MG63 (cell line): ENCODE data around the gene IFT52. TPM values are rescaled to one million over a fixed set of nuclear protein-coding genes. Genes with fewer than 3 reads are reported as not detected.
"Not testable (repeated sequence)": the region's sequence is repeated elsewhere in the genome, so short reads cannot be mapped to it uniquely, and the experiment has no call there.

Experiments
- DNase-seq: peaks from one replicate; pipeline ENCODE4 v3.0.0-alpha.2; 2020
- H3K27me3 ChIP-seq: fragments of 250-450 bp; sonication (Bioruptor Pico); 2 replicates; pipeline ENCODE4 v1.5.1; 2020; ENCODE audit warnings: mild to moderate bottlenecking, moderate library complexity
- H3K36me3 ChIP-seq: fragments of 250-450 bp; sonication (Bioruptor Pico); 2 replicates; pipeline ENCODE4 v1.5.1; 2020; ENCODE audit warnings: mild to moderate bottlenecking, moderate library complexity
- H3K4me3 ChIP-seq: fragments of 250-450 bp; sonication (Bioruptor Pico); 2 replicates; pipeline ENCODE4 v1.5.1; 2020; ENCODE audit warnings: mild to moderate bottlenecking, moderate library complexity
- H3K9me3 ChIP-seq: fragments of 250-450 bp; sonication (Bioruptor Pico); 2 replicates; pipeline ENCODE4 v1.5.1; 2020; ENCODE audit warnings: mild to moderate bottlenecking, moderate library complexity
- total RNA-seq: library from RNA; depleted of rRNA; stranded (reverse); fragments of >200 nt; shearing (Covaris generic); gene quantifications from 2 replicates; pipeline ENCODE4 v1.2.3, GENCODE V29; 2014; ENCODE audit warnings: low replicate concordance

IFT52 gene
- total RNA-seq, 1 experiment from 2014 or later: 45.4 TPM

DNA sequence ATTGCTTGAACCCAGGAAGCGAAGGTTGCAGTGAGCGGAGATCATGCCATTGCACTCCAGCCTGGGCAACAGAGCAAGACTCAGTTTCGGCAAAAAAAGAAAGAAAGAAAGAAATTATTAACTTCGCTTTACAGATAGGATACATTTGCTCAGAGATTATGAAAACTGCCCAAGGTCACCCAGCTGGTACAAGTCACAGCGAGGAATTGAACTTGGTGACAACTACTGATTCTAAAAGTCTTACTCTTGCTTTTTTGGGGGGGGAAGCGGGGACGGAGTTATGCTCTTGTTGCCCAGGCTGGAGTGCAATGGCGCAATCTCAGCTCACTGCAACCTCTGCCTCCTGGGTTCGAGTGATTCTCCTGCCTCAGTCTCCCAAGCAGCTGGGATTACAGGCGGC lies 2.2 kb upstream of the IFT52 start:
- not testable (repeated sequence) for H3K36me3 ChIP-seq, H3K4me3 ChIP-seq, H3K27me3 ChIP-seq, H3K9me3 ChIP-seq, DNase-seq

DNA sequence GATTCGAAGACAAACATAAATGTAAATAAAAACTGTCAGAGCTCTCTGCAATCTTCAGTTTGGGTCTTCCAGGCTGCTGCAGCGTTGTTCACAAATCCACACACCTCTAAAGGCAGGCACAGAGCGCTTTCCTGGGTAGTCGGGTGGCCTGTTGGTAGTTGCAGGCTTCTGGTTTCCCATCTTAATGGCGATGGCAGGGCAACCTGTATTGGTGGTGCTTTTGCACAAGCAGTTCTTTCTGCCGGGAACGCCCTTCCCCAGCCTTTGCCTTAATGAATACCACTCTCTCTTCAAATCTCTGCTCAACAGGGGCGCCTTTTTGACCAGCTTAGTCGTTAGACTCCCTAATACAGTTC lies 723 bp upstream of the IFT52 start:
- Histone ChIP-seq H3K27me3 (no peaks in the 10 kb centered on the region), H3K4me3 (peak overlapping the region; percentile 89), H3K9me3 (no peaks in the 10 kb centered on the region), H3K36me3 (peaks cover 4% of the 10 kb centered on the region)
- DNase-seq: no peak

DNA sequence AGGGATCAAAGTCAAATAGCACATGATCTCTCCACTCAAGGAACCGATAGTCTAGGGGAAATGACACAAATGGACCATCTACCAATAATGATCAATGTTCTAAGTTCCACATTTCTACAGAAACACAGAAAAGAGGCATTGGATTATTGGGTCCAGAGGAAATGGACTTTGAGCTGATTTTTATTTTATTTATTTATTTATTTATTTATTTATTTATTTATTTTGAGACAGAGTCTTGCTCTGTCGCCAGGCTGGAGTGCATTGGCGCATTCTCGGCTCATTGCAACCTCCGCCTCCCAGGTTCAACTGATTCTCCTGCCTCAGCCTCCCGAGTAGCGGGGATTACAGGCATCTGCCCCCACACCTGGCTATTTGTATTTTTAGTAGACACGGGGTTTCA lies 11.2 kb downstream of the IFT52 start:
- H3K9me3 ChIP-seq, DNase-seq, H3K27me3 ChIP-seq, H3K4me3 ChIP-seq: not testable (repeated sequence)
- peaks cover 42% of the 10 kb centered on the region for H3K36me3 ChIP-seq

DNA sequence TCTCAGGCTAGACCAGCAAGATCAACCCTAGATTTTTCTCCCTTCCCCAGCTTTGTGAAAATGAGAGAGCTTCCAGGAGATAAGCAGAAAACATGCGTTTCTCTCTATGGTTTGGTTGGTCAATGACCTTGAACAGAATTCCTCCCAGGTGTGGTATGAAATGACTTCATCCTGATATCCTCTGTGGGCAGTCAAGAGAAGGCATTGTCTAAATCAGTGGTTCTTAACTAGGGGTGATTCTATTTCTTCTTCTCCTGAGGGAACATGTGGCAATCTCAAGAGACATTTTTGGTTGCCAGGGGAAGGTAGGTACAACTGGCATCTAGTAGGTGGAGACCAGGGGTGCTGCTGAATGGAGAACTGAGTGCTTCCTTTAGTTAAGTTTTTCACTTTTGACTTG lies 12.4 kb downstream of the IFT52 start:
- Histone ChIP-seq H3K4me3 (no peak overlapping the region), H3K27me3 (no peaks in the 10 kb centered on the region), H3K9me3 (no peaks in the 10 kb centered on the region), H3K36me3 (peaks cover 35% of the 10 kb centered on the region)
- DNase-seq: no peak

DNA sequence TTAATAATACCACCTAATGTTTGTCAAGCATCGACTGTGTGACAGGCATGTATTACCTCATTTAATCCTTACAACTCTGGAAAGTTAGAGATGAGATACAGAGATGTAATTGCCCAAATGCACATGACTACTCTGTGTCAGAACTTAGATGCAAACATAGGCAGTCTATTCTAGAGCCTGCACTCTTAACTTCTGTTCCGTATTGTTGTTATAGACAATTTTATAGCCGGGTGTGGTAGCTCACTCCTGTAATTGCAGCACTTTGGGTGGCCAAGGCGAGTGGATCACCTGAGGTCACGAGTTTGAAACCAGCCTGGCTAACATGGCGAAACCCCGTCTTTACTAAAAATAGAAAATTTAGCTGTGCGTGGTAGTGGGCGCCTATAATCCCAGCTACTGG lies 15.0 kb downstream of the IFT52 start:
- peaks cover 31% of the 10 kb centered on the region for H3K36me3 ChIP-seq
- H3K4me3 ChIP-seq: no peak overlapping the region
- DNase-seq: no peak
- H3K9me3 ChIP-seq: no peaks in the 10 kb centered on the region
- H3K27me3 ChIP-seq: no peaks in the 10 kb centered on the region

DNA sequence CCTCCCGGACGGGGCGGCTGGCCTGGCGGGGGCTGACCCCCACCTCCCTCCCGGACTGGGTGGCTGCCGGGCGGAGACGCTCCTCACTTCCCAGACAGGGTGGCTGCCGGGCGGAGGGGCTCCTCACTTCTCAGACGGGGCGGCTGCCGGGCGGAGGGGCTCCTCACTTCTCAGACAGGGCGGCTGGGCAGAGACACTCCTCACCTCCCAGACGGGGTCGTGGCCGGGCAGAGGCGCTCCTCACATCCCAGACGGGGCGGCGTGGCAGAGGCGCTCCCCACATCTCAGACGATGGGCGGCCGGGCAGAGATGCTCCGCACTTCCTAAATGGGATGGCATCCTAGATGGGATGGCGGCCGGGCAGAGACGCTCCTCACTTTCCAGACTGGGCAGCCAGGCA lies 16.5 kb downstream of the IFT52 start:
- not testable (repeated sequence) for DNase-seq, H3K4me3 ChIP-seq, H3K9me3 ChIP-seq, H3K27me3 ChIP-seq
- H3K36me3 ChIP-seq: peaks cover 26% of the 10 kb centered on the region

DNA sequence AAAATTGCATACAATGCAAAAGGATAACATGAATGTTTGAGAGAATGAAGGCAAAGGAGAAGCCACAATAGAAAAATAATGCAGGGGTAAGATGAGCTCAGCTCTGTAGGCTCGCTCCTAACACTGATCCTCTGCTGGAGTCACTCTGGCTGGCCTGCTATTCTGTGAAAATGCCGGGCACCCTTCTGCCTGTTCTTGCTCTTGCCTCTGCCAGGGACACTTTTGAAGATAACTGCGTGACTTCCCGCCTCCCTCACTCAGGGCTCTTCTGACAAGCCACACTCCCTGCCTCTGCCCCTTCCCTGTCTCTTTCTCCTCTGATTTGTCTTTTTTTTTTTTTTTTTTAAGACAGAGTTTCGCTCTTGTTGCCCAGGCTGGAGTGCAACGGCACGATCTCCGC lies 40.9 kb downstream of the IFT52 start:
- Histone ChIP-seq H3K9me3 (no peaks in the 10 kb centered on the region), H3K4me3 (no peak overlapping the region), H3K27me3 (no peaks in the 10 kb centered on the region), H3K36me3 (peaks cover 21% of the 10 kb centered on the region)
- DNase-seq: no peak

DNA sequence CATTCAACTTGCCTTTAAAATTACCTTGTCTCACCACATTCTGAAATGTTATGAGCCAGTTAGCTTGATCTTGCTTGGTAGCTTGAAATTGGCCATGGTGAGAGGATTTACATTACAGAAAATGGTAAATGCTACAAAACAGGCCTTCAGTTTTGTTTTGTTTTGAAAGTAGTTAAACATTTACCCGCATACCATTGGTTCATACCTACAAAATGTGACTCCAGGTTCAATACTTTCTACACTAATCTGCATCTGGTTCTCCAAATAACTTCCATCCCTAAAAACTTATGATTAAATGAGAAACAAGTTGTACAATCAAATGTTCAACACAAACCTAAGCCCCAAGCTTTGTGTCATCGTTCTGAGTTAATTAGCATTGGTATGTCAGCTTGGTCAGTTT lies 45.7 kb downstream of the IFT52 start:
- Histone ChIP-seq H3K27me3 (no peaks in the 10 kb centered on the region), H3K9me3 (no peaks in the 10 kb centered on the region), H3K4me3 (no peak overlapping the region), H3K36me3 (peaks cover 26% of the 10 kb centered on the region)
- DNase-seq: no peak

DNA sequence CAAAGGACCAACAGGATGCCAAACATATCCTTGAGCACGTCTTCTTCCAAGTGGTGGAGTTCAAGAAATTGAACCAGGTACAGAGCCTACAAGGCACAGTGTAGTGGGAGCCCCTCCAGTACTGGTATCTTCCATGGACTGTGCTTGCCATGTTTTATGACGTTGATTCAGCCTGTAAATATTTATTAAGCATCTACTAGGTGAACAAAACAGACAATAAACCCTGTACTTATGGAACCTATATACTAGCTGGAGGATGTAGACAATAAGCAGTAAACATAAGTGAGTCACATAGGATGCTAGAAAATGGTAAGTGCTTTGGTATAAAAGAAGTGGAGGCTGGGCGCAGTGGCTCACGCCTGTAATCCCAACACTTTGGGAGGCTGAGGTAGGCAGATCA lies 51.8 kb downstream of the IFT52 start:
- Histone ChIP-seq H3K4me3 (no peak overlapping the region), H3K9me3 (no peaks in the 10 kb centered on the region), H3K36me3 (peaks cover 12% of the 10 kb centered on the region), H3K27me3 (no peaks in the 10 kb centered on the region)
- no peak for DNase-seq

DNA sequence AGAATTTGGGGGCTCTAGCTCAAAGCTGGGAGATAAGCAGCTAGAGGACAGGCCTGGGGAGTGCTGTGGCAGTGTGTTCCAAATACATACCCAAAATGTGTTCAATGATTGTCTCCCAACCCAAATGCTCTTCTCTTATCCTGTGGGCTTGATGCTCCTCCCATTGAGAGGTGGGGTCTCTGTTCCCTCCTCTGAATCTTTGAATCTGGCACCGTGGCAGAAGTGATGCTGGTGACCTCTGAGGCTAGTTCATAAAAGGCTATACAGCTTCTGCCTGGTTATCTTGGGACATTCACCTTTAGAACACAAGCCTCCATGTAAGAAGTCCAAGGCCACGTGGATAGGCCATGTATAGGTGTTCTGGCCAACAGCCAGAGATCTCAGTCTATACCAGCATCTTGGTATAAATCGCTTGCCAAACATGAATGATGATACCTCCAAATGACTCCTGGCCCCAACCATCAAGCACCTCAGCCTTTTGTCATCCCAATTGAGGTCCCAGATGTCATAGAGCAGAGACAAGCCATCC lies 60.3 kb downstream of the IFT52 start:
- no peak overlapping the region for H3K4me3 ChIP-seq
- H3K36me3 ChIP-seq: no peaks in the 10 kb centered on the region
- DNase-seq: no peak
- H3K9me3 ChIP-seq: no peaks in the 10 kb centered on the region
- no peaks in the 10 kb centered on the region for H3K27me3 ChIP-seq

DNA sequence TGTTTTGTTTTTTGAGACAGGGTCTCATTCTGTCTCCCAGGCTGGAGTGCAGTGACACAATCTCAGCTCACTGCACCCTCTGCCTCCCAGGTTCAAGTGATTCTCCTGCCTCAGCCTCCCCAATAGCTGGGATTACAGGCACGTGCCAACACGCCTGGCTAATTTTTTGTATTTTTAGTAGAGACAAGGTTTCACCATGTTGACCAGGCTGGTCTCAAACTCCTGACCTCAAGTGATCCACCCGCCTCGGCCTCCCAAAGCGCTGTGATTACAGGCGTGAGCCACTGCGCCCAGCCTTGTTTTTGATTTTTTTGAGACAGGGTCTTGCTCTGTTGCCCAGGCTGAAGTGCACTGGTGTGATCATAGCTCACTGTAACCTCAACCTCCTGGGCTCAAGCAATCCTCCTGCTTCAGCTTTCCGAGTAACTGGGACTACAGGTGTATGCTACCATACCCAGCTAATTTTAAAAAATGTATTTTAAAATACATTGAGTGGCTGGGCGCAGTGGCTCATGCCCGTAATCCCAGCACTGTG lies 61.0 kb downstream of the IFT52 start:
- H3K9me3 ChIP-seq, DNase-seq, H3K4me3 ChIP-seq, H3K36me3 ChIP-seq, H3K27me3 ChIP-seq: not testable (repeated sequence)

DNA sequence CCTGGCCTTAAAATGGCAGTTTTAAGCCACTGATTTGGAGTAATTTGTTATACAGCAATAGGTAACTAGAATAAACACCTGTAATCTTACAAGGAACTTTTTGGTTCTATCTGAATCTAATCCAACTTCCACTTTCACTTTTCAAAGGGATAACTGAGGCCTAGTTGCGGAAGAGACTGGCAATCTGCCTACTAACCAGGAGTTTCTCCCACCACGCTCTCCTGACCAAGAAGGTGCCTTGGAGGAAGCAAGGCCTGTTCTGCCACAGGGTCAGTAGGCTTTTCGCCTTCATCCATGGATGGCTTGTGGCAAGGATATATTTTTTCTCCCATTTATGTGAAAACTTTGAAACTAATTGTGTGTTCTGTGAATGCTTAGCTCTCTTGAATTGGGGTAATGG lies 63.2 kb downstream of the IFT52 start:
- H3K4me3 ChIP-seq: no peak overlapping the region
- no peak for DNase-seq
- no peaks in the 10 kb centered on the region for H3K36me3 ChIP-seq
- no peaks in the 10 kb centered on the region for H3K27me3 ChIP-seq
- no peaks in the 10 kb centered on the region for H3K9me3 ChIP-seq

DNA sequence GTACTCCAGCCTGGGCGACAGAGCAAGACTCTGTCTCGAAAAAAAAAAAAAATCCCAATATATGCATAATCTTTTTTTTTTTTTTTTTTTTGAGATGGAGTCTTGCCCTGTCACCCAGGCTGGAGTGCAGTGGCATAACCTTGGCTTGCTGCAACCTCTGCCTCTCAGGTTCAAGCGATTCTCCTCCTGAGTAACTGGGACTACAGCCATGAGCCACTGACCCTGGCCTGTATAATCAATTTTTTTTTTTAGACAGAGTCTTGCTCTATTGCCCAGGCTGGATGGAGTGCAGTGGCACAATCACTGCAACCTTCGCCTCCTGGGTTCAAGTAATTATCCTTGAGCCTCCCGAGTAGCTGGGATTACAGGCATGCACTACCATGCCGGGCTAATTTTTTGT lies 64.4 kb downstream of the IFT52 start:
- H3K36me3 ChIP-seq, H3K9me3 ChIP-seq, H3K4me3 ChIP-seq, DNase-seq, H3K27me3 ChIP-seq: not testable (repeated sequence)

DNA sequence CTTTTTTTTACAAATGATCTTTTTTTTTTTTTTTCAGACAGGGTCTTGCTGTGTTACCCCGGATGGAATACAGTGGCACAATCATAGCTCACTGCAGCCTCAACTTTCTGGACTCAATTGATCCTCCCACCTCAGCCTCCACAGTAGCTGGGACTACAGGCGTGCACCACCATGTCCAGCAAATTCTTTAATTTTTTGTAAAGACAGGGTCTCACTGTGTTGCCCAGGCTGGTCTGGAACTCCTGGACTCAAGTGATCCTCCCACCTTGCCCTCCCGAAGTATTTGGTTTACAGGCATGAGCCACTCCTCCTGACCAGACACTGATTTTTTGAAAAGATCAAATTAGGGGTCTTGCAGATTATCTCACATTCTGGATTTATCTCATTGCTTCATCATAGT lies 65.2 kb downstream of the IFT52 start:
- no peak overlapping the region; the same call in 1 of the 2 replicates for H3K4me3 ChIP-seq
- no peak for DNase-seq

DNA sequence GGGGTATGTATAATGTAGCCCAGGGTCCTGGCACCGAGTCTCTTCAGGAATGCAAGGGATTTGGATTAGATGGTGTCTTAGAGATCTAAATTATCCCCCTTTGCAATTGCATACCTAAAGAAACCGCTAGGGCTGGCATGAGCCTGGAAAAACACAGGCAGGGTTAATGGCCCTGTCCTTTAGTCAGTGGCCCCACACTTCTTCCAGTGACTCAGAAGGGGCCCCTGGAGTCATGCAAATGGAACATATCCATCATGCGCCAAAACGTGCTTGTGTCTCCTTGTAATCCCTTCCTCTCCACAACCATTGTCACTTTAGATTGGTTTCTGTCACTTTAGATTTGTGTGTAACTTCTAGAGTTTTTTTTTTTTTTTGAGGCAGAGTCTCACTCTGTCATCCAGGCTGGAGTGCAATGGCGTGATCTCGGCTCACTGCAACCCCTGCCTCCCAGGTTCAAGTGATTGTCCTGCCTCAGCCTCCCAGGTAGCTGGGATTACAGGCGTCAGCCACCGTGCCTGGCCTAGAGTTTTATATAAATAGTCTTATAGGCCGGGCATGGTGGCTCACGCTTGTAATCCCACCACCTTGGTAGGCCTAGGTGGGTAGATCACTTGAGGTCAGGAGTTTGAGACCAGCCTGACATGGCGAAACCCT lies 67.5 kb downstream of the IFT52 start:
- Histone ChIP-seq H3K9me3 (no peaks in the 10 kb centered on the region), H3K27me3 (no peaks in the 10 kb centered on the region), H3K36me3 (no peaks in the 10 kb centered on the region), H3K4me3 (peak overlapping the region; percentile 63)
- DNase-seq: peak; percentile 39

More for the DNA sequence above, 65.2 kb downstream of the IFT52 start:
- no peaks in the 10 kb centered on the region for H3K27me3 ChIP-seq
- no peaks in the 10 kb centered on the region for H3K9me3 ChIP-seq
- H3K36me3 ChIP-seq: no peaks in the 10 kb centered on the region

DNA sequence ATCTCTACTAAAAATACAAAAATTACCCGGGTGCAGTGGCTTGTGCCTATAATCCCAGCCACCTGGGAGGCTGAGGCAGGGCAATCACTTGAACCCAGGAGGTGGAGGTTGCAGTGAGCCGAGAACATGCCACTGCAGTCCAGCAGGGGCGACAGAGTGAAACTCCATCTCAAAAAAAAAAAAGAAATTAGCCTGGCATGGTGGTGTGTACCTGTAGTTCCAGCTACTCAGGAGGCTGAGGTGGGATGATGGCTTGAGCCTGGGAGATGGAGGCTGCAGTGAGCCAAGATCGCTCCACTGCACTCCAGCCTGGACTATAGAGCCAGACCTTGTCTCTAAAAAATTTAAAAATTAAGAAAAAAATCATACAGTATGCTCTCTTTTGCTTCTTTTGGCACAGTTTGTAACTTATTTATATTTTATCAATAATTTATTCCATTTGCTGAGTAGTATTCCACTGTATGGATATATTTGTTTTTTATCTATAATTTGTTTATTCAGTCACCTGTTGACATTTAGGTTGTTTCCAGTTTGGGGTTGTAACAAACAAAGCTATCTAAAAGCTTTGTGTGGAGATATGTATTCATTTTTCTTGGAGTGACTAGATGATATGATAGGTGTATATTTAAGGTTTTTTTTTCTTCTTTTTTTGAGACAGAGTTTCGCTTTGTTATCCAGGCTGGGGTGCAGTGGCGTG lies 68.1 kb downstream of the IFT52 start:
- no peak for DNase-seq
- Histone ChIP-seq H3K9me3 (no peaks in the 10 kb centered on the region), H3K4me3 (no peak overlapping the region), H3K36me3 (no peaks in the 10 kb centered on the region), H3K27me3 (no peaks in the 10 kb centered on the region)

DNA sequence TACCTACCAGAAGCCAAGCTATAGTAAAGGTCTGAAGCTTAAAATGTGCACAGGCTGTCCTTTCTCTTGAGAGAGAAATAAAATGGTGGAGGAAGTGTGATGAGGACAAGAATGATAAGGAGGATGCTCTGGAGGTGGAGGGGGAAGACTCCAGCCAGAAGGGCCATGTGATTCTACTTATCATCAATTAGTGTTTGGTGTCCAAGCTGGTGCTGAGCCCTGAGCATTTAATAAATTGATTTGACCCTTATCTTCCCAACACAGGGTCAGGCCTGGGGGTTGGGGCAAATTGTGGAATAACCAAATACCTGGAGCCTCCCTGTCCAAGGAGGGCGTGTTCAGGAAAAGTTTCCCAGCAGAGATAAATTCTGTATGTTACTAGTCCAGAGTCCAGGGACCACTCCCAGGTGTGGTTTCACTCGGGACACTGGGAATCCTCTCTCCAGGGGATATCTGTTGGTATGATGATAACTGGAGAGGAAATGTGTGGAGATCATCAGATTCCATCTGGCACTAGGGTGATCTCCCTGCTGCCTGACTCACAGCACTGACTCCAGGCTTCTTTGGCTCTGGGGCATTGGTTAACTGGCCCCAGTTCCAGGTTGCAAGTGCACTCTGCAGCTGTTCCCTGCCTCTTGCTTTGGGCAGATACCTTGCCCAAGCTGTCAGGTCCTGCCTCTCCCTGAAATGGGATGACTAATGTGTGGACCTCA lies 72.4 kb downstream of the IFT52 start:
- Histone ChIP-seq H3K27me3 (no peaks in the 10 kb centered on the region), H3K9me3 (no peaks in the 10 kb centered on the region), H3K36me3 (peaks cover 5% of the 10 kb centered on the region; the same call in 1 of the 2 replicates), H3K4me3 (no peak overlapping the region)
- DNase-seq: peak; percentile 91
